Panc1 (cell line): ENCODE measurements around the gene PIGV. TPM values are rescaled to one million over a fixed set of nuclear protein-coding genes. Genes with fewer than 3 reads are reported as not detected.

Experiments
- ATAC-seq: fragments of 200-7000 bp; cut with Tn5 transposase; 2 replicates; pipeline ENCODE4 v1.9.1; 2020; ENCODE audit warnings: mild to moderate bottlenecking, moderate library complexity
- BruUV-seq: library from RNA; stranded (reverse); fragments of 400-500 nt; replicated peaks from 2 replicates; lab custom pipeline; 2021; lab: Mats Ljungman, UMichigan
- CTCF ChIA-PET: fragments of 300-600 bp; sonication (Branson Sonifier 250); formaldehyde crosslinking; loops from one replicate; lab custom pipeline; 2022; ENCODE audit warnings: antibody characterized with exemption; lab: Charles Lee
- POLR2A ChIA-PET: fragments of 300-600 bp; sonication (Branson Sonifier 250); formaldehyde crosslinking; loops from one replicate; lab custom pipeline; 2022; ENCODE audit warnings: antibody characterized with exemption; lab: Charles Lee
- DNase-seq: peaks from one replicate; pipeline ENCODE4 v3.0.0-alpha.2; 2010; ENCODE audit warnings: low read depth, low spot score
- H3K27ac ChIP-seq: 2 replicates; pipeline ENCODE4 v1.5.1; 2011; ENCODE audit warnings: mild to moderate bottlenecking, low read length, inconsistent platforms
- H3K27me3 ChIP-seq: fragments of 200-500 bp; sonication (Bioruptor generic); 2 replicates; pipeline ENCODE4 v1.6.0; 2014; ENCODE audit warnings: low read length, inconsistent platforms; ENCODE audit not compliant: control insufficient read depth, insufficient read depth
- H3K36me3 ChIP-seq: fragments of 200-500 bp; sonication (Bioruptor generic); 2 replicates; pipeline ENCODE4 v1.5.1; 2014; ENCODE audit warnings: inconsistent platforms, mild to moderate bottlenecking, low read length, moderate library complexity; ENCODE audit not compliant: control insufficient read depth, insufficient read depth
- H3K4me1 ChIP-seq: 2 replicates; pipeline ENCODE4 v1.5.1; 2011; ENCODE audit warnings: inconsistent platforms, mild to moderate bottlenecking, low read length, moderate library complexity; ENCODE audit not compliant: control insufficient read depth, insufficient read depth
- H3K4me3 ChIP-seq, 2 experiments: 2 replicates each; pipeline ENCODE4 v1.5.1; 2011 to 2012; ENCODE audit warnings: low read depth in 2 of 2, low read length in 2 of 2, mild to moderate bottlenecking in 2 of 2, inconsistent platforms in 1 of 2, moderate library complexity in 1 of 2
- H3K9me3 ChIP-seq: fragments of 200-500 bp; sonication (Bioruptor generic); 2 replicates; pipeline ENCODE4 v1.5.1; 2014; ENCODE audit warnings: low read depth, mild to moderate bottlenecking, inconsistent platforms, low read length, moderate library complexity; ENCODE audit not compliant: control insufficient read depth, insufficient read depth
- POLR2AphosphoS5 ChIP-seq: IDR thresholded peaks from 2 replicates; pipeline ENCODE4 v1.6.1; 2012; ENCODE audit warnings: mild to moderate bottlenecking, low read depth, low read length, moderate library complexity
- SIN3A ChIP-seq: IDR thresholded peaks from 2 replicates; pipeline ENCODE4 v1.6.1; 2012; ENCODE audit warnings: low read depth, mild to moderate bottlenecking, low read length, moderate library complexity, borderline replicate concordance; ENCODE audit not compliant: insufficient read depth
- TCF7L2 ChIP-seq: IDR thresholded peaks from 2 replicates; pipeline ENCODE4 v1.6.1; 2011; ENCODE audit warnings: mild to moderate bottlenecking, low read depth, low read length, inconsistent platforms
- in situ Hi-C: cut with HindIII; loops from 2 replicates; pipeline ENCODE4 v1.10.0; 2016; ENCODE audit warnings: low sequenced_read_pairs, low pct_unique_long_range_greater_than_20kb
- intact Hi-C: fragments of 100-400 bp; cut with micrococcal nuclease; formaldehyde crosslinking; loops from one replicate; pipeline ENCODE4 v1.10.0; 2022; ENCODE audit not compliant: unreplicated experiment
- total RNA-seq: library from RNA; stranded (reverse); gene quantifications from one replicate; pipeline ENCODE4 v1.2.1, GENCODE V29; 2021; ENCODE audit not compliant: unreplicated experiment
- TF ChIP-seq, protein P1 (sequence below): fragments of 450-650 bp; IDR thresholded peaks from 2 replicates; pipeline ENCODE4 v1.5.1; 2017; ENCODE audit warnings: mild to moderate bottlenecking
- TF ChIP-seq, protein P2 (sequence below), 2 experiments: IDR thresholded peaks; 2 replicates each; pipeline ENCODE4 v1.6.1; 2011 to 2012; ENCODE audit warnings: low read depth in 2 of 2, control low read depth in 1 of 2, low read length in 1 of 2, mild to moderate bottlenecking in 1 of 2, moderate library complexity in 1 of 2; ENCODE audit not compliant: insufficient read depth in 1 of 2

The PIGV gene
- total RNA-seq, 1 experiment from 2014 or later: 20.1 TPM

DNA sequence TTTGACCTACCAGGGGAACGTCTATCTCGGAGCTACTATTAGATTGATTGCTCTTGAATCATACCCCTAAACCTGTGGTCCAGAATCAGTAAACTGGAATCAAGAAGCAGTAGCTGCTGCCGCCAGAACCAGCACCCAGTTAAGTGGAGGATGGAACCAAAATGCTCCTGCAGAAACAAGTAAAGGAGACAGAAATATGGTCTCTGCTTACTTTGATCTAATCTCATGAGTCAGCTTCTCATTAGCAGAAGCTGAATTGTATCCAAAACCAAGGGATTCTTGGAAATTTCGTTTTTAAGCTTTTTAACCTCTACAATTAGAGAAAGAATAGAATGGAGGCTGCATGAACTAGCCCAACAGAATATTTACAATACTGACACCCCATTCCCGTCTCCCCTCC is 42.6 kb upstream of the PIGV start:
- H3K27me3 ChIP-seq: no peaks in the 10 kb centered on the region
- DNase-seq (no peak), ATAC-seq (no peak)
- no peaks in the 10 kb centered on the region for H3K9me3 ChIP-seq
- BruUV-seq: no TSS peak
- in situ Hi-C loops: no loop called here
- CTCF ChIA-PET: no interaction called here
- TF ChIP-seq SIN3A: no peak
- TF ChIP-seq, protein P1, sequence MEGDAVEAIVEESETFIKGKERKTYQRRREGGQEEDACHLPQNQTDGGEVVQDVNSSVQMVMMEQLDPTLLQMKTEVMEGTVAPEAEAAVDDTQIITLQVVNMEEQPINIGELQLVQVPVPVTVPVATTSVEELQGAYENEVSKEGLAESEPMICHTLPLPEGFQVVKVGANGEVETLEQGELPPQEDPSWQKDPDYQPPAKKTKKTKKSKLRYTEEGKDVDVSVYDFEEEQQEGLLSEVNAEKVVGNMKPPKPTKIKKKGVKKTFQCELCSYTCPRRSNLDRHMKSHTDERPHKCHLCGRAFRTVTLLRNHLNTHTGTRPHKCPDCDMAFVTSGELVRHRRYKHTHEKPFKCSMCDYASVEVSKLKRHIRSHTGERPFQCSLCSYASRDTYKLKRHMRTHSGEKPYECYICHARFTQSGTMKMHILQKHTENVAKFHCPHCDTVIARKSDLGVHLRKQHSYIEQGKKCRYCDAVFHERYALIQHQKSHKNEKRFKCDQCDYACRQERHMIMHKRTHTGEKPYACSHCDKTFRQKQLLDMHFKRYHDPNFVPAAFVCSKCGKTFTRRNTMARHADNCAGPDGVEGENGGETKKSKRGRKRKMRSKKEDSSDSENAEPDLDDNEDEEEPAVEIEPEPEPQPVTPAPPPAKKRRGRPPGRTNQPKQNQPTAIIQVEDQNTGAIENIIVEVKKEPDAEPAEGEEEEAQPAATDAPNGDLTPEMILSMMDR: no peak
- no peak for TF ChIP-seq TCF7L2
- TF ChIP-seq, protein P2, sequence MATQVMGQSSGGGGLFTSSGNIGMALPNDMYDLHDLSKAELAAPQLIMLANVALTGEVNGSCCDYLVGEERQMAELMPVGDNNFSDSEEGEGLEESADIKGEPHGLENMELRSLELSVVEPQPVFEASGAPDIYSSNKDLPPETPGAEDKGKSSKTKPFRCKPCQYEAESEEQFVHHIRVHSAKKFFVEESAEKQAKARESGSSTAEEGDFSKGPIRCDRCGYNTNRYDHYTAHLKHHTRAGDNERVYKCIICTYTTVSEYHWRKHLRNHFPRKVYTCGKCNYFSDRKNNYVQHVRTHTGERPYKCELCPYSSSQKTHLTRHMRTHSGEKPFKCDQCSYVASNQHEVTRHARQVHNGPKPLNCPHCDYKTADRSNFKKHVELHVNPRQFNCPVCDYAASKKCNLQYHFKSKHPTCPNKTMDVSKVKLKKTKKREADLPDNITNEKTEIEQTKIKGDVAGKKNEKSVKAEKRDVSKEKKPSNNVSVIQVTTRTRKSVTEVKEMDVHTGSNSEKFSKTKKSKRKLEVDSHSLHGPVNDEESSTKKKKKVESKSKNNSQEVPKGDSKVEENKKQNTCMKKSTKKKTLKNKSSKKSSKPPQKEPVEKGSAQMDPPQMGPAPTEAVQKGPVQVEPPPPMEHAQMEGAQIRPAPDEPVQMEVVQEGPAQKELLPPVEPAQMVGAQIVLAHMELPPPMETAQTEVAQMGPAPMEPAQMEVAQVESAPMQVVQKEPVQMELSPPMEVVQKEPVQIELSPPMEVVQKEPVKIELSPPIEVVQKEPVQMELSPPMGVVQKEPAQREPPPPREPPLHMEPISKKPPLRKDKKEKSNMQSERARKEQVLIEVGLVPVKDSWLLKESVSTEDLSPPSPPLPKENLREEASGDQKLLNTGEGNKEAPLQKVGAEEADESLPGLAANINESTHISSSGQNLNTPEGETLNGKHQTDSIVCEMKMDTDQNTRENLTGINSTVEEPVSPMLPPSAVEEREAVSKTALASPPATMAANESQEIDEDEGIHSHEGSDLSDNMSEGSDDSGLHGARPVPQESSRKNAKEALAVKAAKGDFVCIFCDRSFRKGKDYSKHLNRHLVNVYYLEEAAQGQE (IDR thresholded peaks at IDR 0.05; ENCODE audit: insufficient read depth in 1 of 2, low read depth in 2 of 2, low read length in 1 of 2): no peak
- TF ChIP-seq POLR2AphosphoS5: no peak
- H3K27ac ChIP-seq: no peak overlapping the region
- no peak overlapping the region for H3K4me3 ChIP-seq
- peaks cover 29% of the 10 kb centered on the region for H3K36me3 ChIP-seq
- POLR2A ChIA-PET: no interaction called here
- intact Hi-C loops: no loop called here
- peaks cover 9% of the 10 kb centered on the region for H3K4me1 ChIP-seq

DNA sequence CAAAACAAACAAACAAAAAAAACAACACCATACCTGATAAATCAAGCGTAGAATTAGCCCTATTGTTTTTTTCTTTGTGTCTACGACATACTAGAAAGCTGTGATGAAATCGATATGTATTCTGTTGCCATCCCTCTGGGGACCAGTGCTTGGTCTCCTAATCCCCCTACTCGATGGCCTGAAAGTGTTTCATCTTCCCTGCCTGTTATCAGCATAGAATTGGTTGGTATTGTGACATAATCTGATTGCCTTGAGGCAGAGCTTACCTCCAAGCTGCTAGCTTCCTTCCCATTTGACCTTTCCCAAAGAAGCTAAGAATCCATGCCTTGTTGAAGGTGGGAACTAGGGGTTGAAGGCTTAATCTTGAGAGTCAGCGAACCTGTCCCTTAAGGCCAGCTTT is 40.7 kb upstream of the PIGV start:
- Histone ChIP-seq H3K9me3 (no peaks in the 10 kb centered on the region), H3K36me3 (peaks cover 25% of the 10 kb centered on the region), H3K27ac (no peak overlapping the region), H3K4me3 (no peak overlapping the region), H3K4me1 (peaks cover 9% of the 10 kb centered on the region), H3K27me3 (no peaks in the 10 kb centered on the region)
- intact Hi-C loops (no loop called here), in situ Hi-C loops (no loop called here)
- no TSS peak for BruUV-seq
- ATAC-seq: no peak
- DNase-seq: no peak
- POLR2A ChIA-PET: no interaction called here
- CTCF ChIA-PET: no interaction called here
- TF ChIP-seq, protein P2 (IDR thresholded peaks at IDR 0.05; ENCODE audit: insufficient read depth in 1 of 2, low read depth in 2 of 2, low read length in 1 of 2): no peak
- TF ChIP-seq TCF7L2 (no peak), POLR2AphosphoS5 (no peak), SIN3A (no peak)
- TF ChIP-seq, protein P1: no peak
